Measurements from ENCODE around the gene DKK1. TPM values are rescaled to one million over a fixed set of nuclear protein-coding genes. Genes with fewer than 3 reads are reported as not detected.

DKK1 gene
- total RNA-seq, 2 experiments from 2014 or later, result not detected

- H3K27ac Mint-ChIP-seq, result no peak overlapping the region
- no peaks in the 10 kb centered on the region for H3K4me1 Mint-ChIP-seq
- no peaks in the 10 kb centered on the region for H3K27me3 Mint-ChIP-seq
- ATAC-seq (ENCODE audit: low read depth), result no peak
- H3K9me3 Mint-ChIP-seq, result no peaks in the 10 kb centered on the region
- H3K4me3 Mint-ChIP-seq, result no peak overlapping the region
- DNase-seq, result no peak
- POLR2A ChIA-PET, result no interaction called here
- H3K36me3 Mint-ChIP-seq, result no peaks in the 10 kb centered on the region
These were observed 17.7 kb downstream of the DKK1 start for GRCh38 chr10:52331638-52332364.

GRCh38 chr10:52332815-52333214, 18.7 kb downstream of the DKK1 start:
- POLR2A ChIA-PET, result no interaction called here
- no peaks in the 10 kb centered on the region for H3K9me3 Mint-ChIP-seq
- ATAC-seq (ENCODE audit: low read depth) (no peak), DNase-seq (no peak)
- H3K27me3 Mint-ChIP-seq, result no peaks in the 10 kb centered on the region
- H3K27ac Mint-ChIP-seq, result no peak overlapping the region
- H3K4me3 Mint-ChIP-seq, result no peak overlapping the region
- H3K4me1 Mint-ChIP-seq, result no peaks in the 10 kb centered on the region
- H3K36me3 Mint-ChIP-seq, result no peaks in the 10 kb centered on the region

- Mint-ChIP-seq H3K4me3 (no peak overlapping the region), H3K9me3 (no peaks in the 10 kb centered on the region), H3K36me3 (no peaks in the 10 kb centered on the region), H3K27ac (no peak overlapping the region), H3K27me3 (no peaks in the 10 kb centered on the region), H3K4me1 (no peaks in the 10 kb centered on the region)
- DNase-seq (no peak), ATAC-seq (ENCODE audit: low read depth) (no peak)
- POLR2A ChIA-PET, result no interaction called here
These were observed 20.5 kb downstream of the DKK1 start for GRCh38 chr10:52334595-52334994.

- DNase-seq (no peak), ATAC-seq (ENCODE audit: low read depth) (no peak)
- H3K27me3 Mint-ChIP-seq, result no peaks in the 10 kb centered on the region
- H3K36me3 Mint-ChIP-seq, result no peaks in the 10 kb centered on the region
- POLR2A ChIA-PET, result no interaction called here
- H3K4me1 Mint-ChIP-seq, result no peaks in the 10 kb centered on the region
- H3K27ac Mint-ChIP-seq, result no peak overlapping the region
- H3K9me3 Mint-ChIP-seq, result no peaks in the 10 kb centered on the region
- H3K4me3 Mint-ChIP-seq, result no peak overlapping the region
These were observed 21.6 kb downstream of the DKK1 start for GRCh38 chr10:52335665-52336064.

GRCh38 chr10:52337225-52337624, 23.1 kb downstream of the DKK1 start:
- H3K36me3 Mint-ChIP-seq, result no peaks in the 10 kb centered on the region
- no peaks in the 10 kb centered on the region for H3K4me1 Mint-ChIP-seq
- ATAC-seq (ENCODE audit: low read depth) (no peak), DNase-seq (no peak)
- no peaks in the 10 kb centered on the region for H3K27me3 Mint-ChIP-seq
- POLR2A ChIA-PET, result no interaction called here
- no peaks in the 10 kb centered on the region for H3K9me3 Mint-ChIP-seq
- no peak overlapping the region for H3K27ac Mint-ChIP-seq
- no peak overlapping the region for H3K4me3 Mint-ChIP-seq

- H3K9me3 Mint-ChIP-seq, result no peaks in the 10 kb centered on the region
- no peak overlapping the region for H3K4me3 Mint-ChIP-seq
- no peak for DNase-seq
- no peaks in the 10 kb centered on the region for H3K36me3 Mint-ChIP-seq
- no peaks in the 10 kb centered on the region for H3K4me1 Mint-ChIP-seq
- no peaks in the 10 kb centered on the region for H3K27me3 Mint-ChIP-seq
- POLR2A ChIA-PET, result no interaction called here
- no peak for ATAC-seq (ENCODE audit: low read depth)
- H3K27ac Mint-ChIP-seq, result no peak overlapping the region
These were observed 29.4 kb downstream of the DKK1 start for GRCh38 chr10:52343439-52343838.

GRCh38 chr10:52346394-52347326, 32.6 kb downstream of the DKK1 start:
- ATAC-seq (ENCODE audit: low read depth), result no peak
- DNase-seq, result no peak
- Mint-ChIP-seq H3K27ac (no peak overlapping the region), H3K4me3 (no peak overlapping the region), H3K4me1 (no peaks in the 10 kb centered on the region), H3K9me3 (no peaks in the 10 kb centered on the region), H3K36me3 (no peaks in the 10 kb centered on the region), H3K27me3 (no peaks in the 10 kb centered on the region)
- POLR2A ChIA-PET, result no interaction called here

- DNase-seq (no peak), ATAC-seq (ENCODE audit: low read depth) (no peak)
- no peaks in the 10 kb centered on the region for H3K27me3 Mint-ChIP-seq
- no peak overlapping the region for H3K4me3 Mint-ChIP-seq
- POLR2A ChIA-PET, result no interaction called here
- no peaks in the 10 kb centered on the region for H3K36me3 Mint-ChIP-seq
- H3K4me1 Mint-ChIP-seq, result no peaks in the 10 kb centered on the region
- H3K27ac Mint-ChIP-seq, result no peak overlapping the region
- H3K9me3 Mint-ChIP-seq, result no peaks in the 10 kb centered on the region
These were observed 33.2 kb downstream of the DKK1 start for GRCh38 chr10:52347327-52347667.

- no peaks in the 10 kb centered on the region for H3K36me3 Mint-ChIP-seq
- no peaks in the 10 kb centered on the region for H3K27me3 Mint-ChIP-seq
- H3K27ac Mint-ChIP-seq, result no peak overlapping the region
- POLR2A ChIA-PET, result no interaction called here
- no peak overlapping the region for H3K4me3 Mint-ChIP-seq
- no peaks in the 10 kb centered on the region for H3K9me3 Mint-ChIP-seq
- no peak for ATAC-seq (ENCODE audit: low read depth)
- H3K4me1 Mint-ChIP-seq, result no peaks in the 10 kb centered on the region
- DNase-seq, result no peak
These were observed 34.0 kb downstream of the DKK1 start for GRCh38 chr10:52348037-52348564.

GRCh38 chr10:52351914-52352330, 37.8 kb downstream of the DKK1 start:
- Mint-ChIP-seq H3K9me3 (no peaks in the 10 kb centered on the region), H3K27me3 (no peaks in the 10 kb centered on the region), H3K4me1 (no peaks in the 10 kb centered on the region), H3K36me3 (no peaks in the 10 kb centered on the region), H3K27ac (no peak overlapping the region), H3K4me3 (no peak overlapping the region)
- ATAC-seq (ENCODE audit: low read depth) (no peak), DNase-seq (no peak)
- POLR2A ChIA-PET, result no interaction called here

- Mint-ChIP-seq H3K36me3 (no peaks in the 10 kb centered on the region), H3K27me3 (no peaks in the 10 kb centered on the region), H3K9me3 (no peaks in the 10 kb centered on the region), H3K4me1 (no peaks in the 10 kb centered on the region), H3K27ac (no peak overlapping the region), H3K4me3 (no peak overlapping the region)
- POLR2A ChIA-PET, result no interaction called here
- ATAC-seq (ENCODE audit: low read depth) (no peak), DNase-seq (no peak)
These were observed 39.1 kb downstream of the DKK1 start for GRCh38 chr10:52353205-52353604.

- Mint-ChIP-seq H3K27me3 (no peaks in the 10 kb centered on the region), H3K36me3 (no peaks in the 10 kb centered on the region), H3K9me3 (no peaks in the 10 kb centered on the region), H3K4me1 (no peaks in the 10 kb centered on the region), H3K4me3 (no peak overlapping the region), H3K27ac (no peak overlapping the region)
- POLR2A ChIA-PET, result no interaction called here
- ATAC-seq (ENCODE audit: low read depth) (no peak), DNase-seq (no peak)
These were observed 39.9 kb downstream of the DKK1 start for GRCh38 chr10:52353960-52354394.

GRCh38 chr10:52357971-52358370, 43.9 kb downstream of the DKK1 start:
- Mint-ChIP-seq H3K9me3 (no peaks in the 10 kb centered on the region), H3K27me3 (no peaks in the 10 kb centered on the region), H3K27ac (no peak overlapping the region), H3K4me1 (no peaks in the 10 kb centered on the region), H3K4me3 (no peak overlapping the region), H3K36me3 (no peaks in the 10 kb centered on the region)
- DNase-seq (no peak), ATAC-seq (ENCODE audit: low read depth) (no peak)
- POLR2A ChIA-PET, result no interaction called here

GRCh38 chr10:52359441-52359840, 45.4 kb downstream of the DKK1 start:
- H3K27ac Mint-ChIP-seq, result no peak overlapping the region
- ATAC-seq (ENCODE audit: low read depth) (no peak), DNase-seq (no peak)
- no peak overlapping the region for H3K4me3 Mint-ChIP-seq
- H3K4me1 Mint-ChIP-seq, result no peaks in the 10 kb centered on the region
- peaks cover 3% of the 10 kb centered on the region for H3K9me3 Mint-ChIP-seq
- no peaks in the 10 kb centered on the region for H3K36me3 Mint-ChIP-seq
- POLR2A ChIA-PET, result no interaction called here
- no peaks in the 10 kb centered on the region for H3K27me3 Mint-ChIP-seq

Data from activated naive CD8-positive, alpha-beta T cell treated with anti-CD3 and anti-CD28 coated beads, Interleukin-2, amount 10 ng/mL, durations not matched to agents 7 days and 5 days (primary cell).